HUES48 (cell line): ENCODE measurements around the gene RAE1.

Source experiments
- H3K27ac ChIP-seq: one replicate; pipeline ENCODE4 v1.7.0; 2013; ENCODE audit warnings: low read depth, low read length, inconsistent platforms
- H3K27me3 ChIP-seq: 2 replicates; pipeline ENCODE4 v1.6.1; 2013; ENCODE audit warnings: mild to moderate bottlenecking, low read length; ENCODE audit not compliant: control insufficient read depth, insufficient read depth
- H3K36me3 ChIP-seq: 2 replicates; pipeline ENCODE4 v1.6.1; 2013; ENCODE audit warnings: low read length; ENCODE audit not compliant: control insufficient read depth, insufficient read depth
- H3K4me1 ChIP-seq: 2 replicates; pipeline ENCODE4 v1.6.1; 2013; ENCODE audit warnings: mild to moderate bottlenecking, low read length; ENCODE audit not compliant: control insufficient read depth, insufficient read depth
- H3K4me3 ChIP-seq: 2 replicates; pipeline ENCODE4 v1.5.1; 2013; ENCODE audit warnings: mild to moderate bottlenecking, low read depth, low read length
- H3K9ac ChIP-seq: 2 replicates; pipeline ENCODE4 v1.6.1; 2013; ENCODE audit warnings: mild to moderate bottlenecking, low read depth, low read length, moderate library complexity
- H3K9me3 ChIP-seq: 2 replicates; pipeline ENCODE4 v1.6.1; 2013; ENCODE audit warnings: low read length; ENCODE audit not compliant: control insufficient read depth, insufficient read depth

RAE1 gene

DNA sequence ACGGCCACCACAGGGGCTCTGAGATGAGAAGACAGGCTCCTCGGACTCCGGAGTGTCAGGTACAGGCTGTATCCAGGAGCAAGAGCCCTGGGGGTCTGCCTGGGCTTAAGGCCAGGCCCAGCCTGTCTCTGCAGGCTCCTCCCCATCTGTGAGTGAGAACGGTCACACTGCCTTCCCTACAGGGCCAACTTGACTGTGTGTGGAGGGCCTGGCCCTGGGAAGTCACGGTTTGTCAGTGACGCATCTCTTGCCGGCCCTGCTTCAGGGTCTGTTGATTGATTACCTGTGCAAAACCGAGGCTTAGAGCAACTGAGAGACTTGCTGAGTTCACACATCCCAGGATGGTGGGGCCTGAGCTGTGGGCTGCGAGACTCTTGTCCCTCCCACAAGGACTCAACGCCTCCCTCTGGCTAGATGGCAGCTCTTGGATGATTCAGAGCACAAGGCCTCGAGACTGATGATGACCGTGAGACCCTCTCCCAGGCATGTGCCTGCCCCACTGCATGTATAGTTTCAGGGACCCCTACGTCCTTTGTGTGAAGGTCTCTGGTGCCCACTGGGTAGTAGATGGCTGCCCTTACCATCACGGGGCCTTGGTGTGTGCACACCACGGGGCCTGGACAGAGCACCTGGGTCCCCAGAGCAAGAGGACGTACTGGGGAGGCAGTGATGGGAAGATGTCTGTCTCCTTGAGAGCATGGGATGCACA lies 46.1 kb downstream of the RAE1 start:
- Histone ChIP-seq H3K27ac (no peak overlapping the region), H3K9ac (no peak overlapping the region), H3K4me1 (peaks cover 16% of the 10 kb centered on the region; the same call in 1 of the 2 replicates), H3K27me3 (no peaks in the 10 kb centered on the region), H3K9me3 (no peaks in the 10 kb centered on the region), H3K36me3 (peaks cover 87% of the 10 kb centered on the region), H3K4me3 (no peak overlapping the region)

GRCh38 chr20:57397693-57398108 lies 46.6 kb downstream of the RAE1 start:
- no peak overlapping the region for H3K27ac ChIP-seq

DNA sequence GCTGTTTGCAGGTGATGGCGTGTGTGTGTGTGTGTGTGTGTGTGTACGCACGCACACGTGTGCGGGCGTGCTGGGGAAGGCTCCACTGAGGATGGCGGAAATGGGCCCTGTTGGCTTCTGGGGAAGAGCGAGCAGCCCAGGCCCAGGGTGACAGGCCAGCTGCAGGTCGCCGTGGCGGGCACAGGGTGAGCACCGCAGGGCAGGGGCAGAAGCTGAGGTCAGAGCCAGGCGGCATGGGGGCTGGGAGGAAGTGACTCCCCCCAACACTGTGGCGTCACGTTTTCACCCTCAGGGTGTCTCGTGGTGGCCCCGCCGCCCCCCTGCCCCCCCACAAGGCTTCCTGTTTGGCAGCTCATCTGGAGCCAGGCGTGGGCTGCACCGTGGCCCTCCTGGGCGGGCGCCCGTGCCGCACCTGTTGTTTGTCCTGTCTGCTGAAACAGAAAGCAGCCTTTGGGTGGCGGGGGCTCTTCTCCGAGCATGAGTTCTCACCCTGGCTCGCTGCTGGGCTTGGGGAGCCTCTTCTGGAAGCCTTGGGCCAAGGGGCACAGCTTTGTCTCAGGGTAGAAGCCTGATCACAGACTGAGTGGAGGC lies 47.3 kb downstream of the RAE1 start:
- Histone ChIP-seq H3K27ac (no peak overlapping the region), H3K4me1 (peaks cover 6% of the 10 kb centered on the region; the same call in 1 of the 2 replicates), H3K9ac (no peak overlapping the region), H3K4me3 (no peak overlapping the region), H3K27me3 (no peaks in the 10 kb centered on the region), H3K9me3 (no peaks in the 10 kb centered on the region), H3K36me3 (peaks cover 94% of the 10 kb centered on the region)

More at GRCh38 chr20:57397693-57398108, 46.6 kb downstream of the RAE1 start:
- H3K36me3 ChIP-seq, result peaks cover 93% of the 10 kb centered on the region
- H3K4me3 ChIP-seq, result no peak overlapping the region
- no peak overlapping the region for H3K9ac ChIP-seq
- no peaks in the 10 kb centered on the region for H3K27me3 ChIP-seq
- H3K9me3 ChIP-seq, result no peaks in the 10 kb centered on the region
- peaks cover 11% of the 10 kb centered on the region; the same call in 1 of the 2 replicates for H3K4me1 ChIP-seq

DNA sequence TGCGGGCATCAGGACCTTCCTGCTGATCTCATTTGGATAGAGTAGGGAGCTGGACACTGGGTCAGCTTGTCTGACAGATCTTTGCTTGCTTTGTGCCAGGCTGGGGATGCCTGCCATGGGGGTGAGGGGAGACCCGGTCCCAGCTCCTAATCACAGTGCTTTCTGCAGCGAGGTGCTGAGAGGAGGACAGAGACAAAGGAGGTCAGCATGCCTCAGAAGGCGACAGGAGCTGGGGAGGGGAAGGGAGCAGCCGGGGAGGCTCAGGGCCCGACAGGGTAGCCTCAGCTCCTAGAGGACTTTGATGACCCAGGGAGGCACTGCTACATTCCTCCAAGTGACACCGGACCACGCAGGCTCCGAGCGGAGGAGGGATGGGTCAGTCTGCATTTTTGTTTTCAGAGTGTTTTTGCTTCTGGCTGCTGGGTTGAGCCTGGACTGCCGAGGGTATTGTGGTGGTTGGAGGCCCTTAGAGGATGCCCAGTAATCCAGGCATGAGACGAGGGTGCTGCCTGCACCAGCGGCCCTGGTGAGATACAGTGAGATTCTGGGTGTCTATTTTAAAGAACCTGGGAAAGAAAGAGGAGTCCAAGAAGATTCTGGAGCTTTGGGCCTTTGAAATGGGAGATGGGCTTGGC lies 48.0 kb downstream of the RAE1 start:
- no peak overlapping the region for H3K27ac ChIP-seq
- no peaks in the 10 kb centered on the region for H3K9me3 ChIP-seq
- H3K9ac ChIP-seq, result no peak overlapping the region
- no peak overlapping the region for H3K4me3 ChIP-seq
- H3K4me1 ChIP-seq, result 0 out of 2 replicates have a peak, but pooled peaks cover 4% of the 10 kb centered on the region
- H3K27me3 ChIP-seq, result no peaks in the 10 kb centered on the region
- H3K36me3 ChIP-seq, result peaks cover 92% of the 10 kb centered on the region

GRCh38 chr20:57399587-57400155 lies 48.6 kb downstream of the RAE1 start:
- no peaks in the 10 kb centered on the region for H3K27me3 ChIP-seq
- peaks cover 93% of the 10 kb centered on the region for H3K36me3 ChIP-seq
- 0 out of 2 replicates have a peak, but pooled peaks cover 3% of the 10 kb centered on the region for H3K4me1 ChIP-seq
- H3K9ac ChIP-seq, result no peak overlapping the region
- H3K4me3 ChIP-seq, result no peak overlapping the region
- H3K27ac ChIP-seq, result no peak overlapping the region
- no peaks in the 10 kb centered on the region for H3K9me3 ChIP-seq

- Histone ChIP-seq H3K27me3 (no peaks in the 10 kb centered on the region), H3K9me3 (no peaks in the 10 kb centered on the region), H3K9ac (no peak overlapping the region), H3K27ac (no peak overlapping the region), H3K4me3 (no peak overlapping the region), H3K36me3 (peaks cover 93% of the 10 kb centered on the region), H3K4me1 (no peaks in the 10 kb centered on the region)
Measured at GRCh38 chr20:57400231-57400701, 49.2 kb downstream of the RAE1 start.

- no peaks in the 10 kb centered on the region for H3K4me1 ChIP-seq
- H3K36me3 ChIP-seq, result peaks cover 95% of the 10 kb centered on the region
- no peaks in the 10 kb centered on the region for H3K9me3 ChIP-seq
- no peak overlapping the region for H3K27ac ChIP-seq
- H3K9ac ChIP-seq, result no peak overlapping the region
- H3K27me3 ChIP-seq, result no peaks in the 10 kb centered on the region
- H3K4me3 ChIP-seq, result no peak overlapping the region
Measured at GRCh38 chr20:57400821-57401564, 49.9 kb downstream of the RAE1 start.

GRCh38 chr20:57401565-57401918 lies 50.5 kb downstream of the RAE1 start:
- Histone ChIP-seq H3K27me3 (no peaks in the 10 kb centered on the region), H3K4me1 (no peaks in the 10 kb centered on the region), H3K27ac (no peak overlapping the region), H3K36me3 (peaks cover 95% of the 10 kb centered on the region), H3K9me3 (no peaks in the 10 kb centered on the region), H3K9ac (no peak overlapping the region), H3K4me3 (no peak overlapping the region)

GRCh38 chr20:57402206-57403125 lies 51.4 kb downstream of the RAE1 start:
- Histone ChIP-seq H3K4me3 (no peak overlapping the region), H3K27ac (no peak overlapping the region), H3K4me1 (no peaks in the 10 kb centered on the region), H3K27me3 (no peaks in the 10 kb centered on the region), H3K9ac (no peak overlapping the region), H3K36me3 (peaks cover 91% of the 10 kb centered on the region), H3K9me3 (no peaks in the 10 kb centered on the region)

GRCh38 chr20:57403216-57403615 lies 52.2 kb downstream of the RAE1 start:
- Histone ChIP-seq H3K9ac (no peak overlapping the region), H3K9me3 (no peaks in the 10 kb centered on the region), H3K4me3 (no peak overlapping the region), H3K4me1 (no peaks in the 10 kb centered on the region), H3K27ac (no peak overlapping the region), H3K36me3 (peaks cover 91% of the 10 kb centered on the region), H3K27me3 (no peaks in the 10 kb centered on the region)
